SK-N-SH (cell line): ENCODE results near the gene COG8. TPM values are rescaled to one million over a fixed set of nuclear protein-coding genes. Genes with fewer than 3 reads are reported as not detected.

ENCODE experiments used
- CTCF ChIA-PET: fragments of 300-600, 350-600 bp; formaldehyde crosslinking; extraction: SDS; loops from one replicate; lab custom pipeline; 2021; lab: Yijun Ruan, JAX
- POLR2A ChIA-PET: fragments of 350-600 bp; sonication (Branson Sonifier 250); formaldehyde crosslinking; extraction: SDS; loops from one replicate; lab custom pipeline; 2020; ENCODE audit warnings: antibody characterized with exemption, inconsistent platforms; lab: Yijun Ruan, JAX
- DNase-seq: peaks from one replicate; pipeline ENCODE4 v3.0.0; 2012
- H2AFZ ChIP-seq: fragments of 200-600 bp; sonication (generic); 2 replicates; pipeline ENCODE4 v1.8.1; 2016; ENCODE audit warnings: antibody characterized with exemption, mild to moderate bottlenecking, low read depth
- H3F3A ChIP-seq: fragments of 200-600 bp; sonication (generic); replicated peaks from 2 replicates; pipeline ENCODE3; 2016; ENCODE audit warnings: antibody characterized with exemption, mild to moderate bottlenecking; ENCODE audit not compliant: insufficient read depth
- H3K27ac ChIP-seq, 2 experiments: fragments of 200-500 bp in 1 of 2; fragments of 200-600 bp in 1 of 2; sonication (Bioruptor generic) in 1 of 2; sonication (generic), shearing (Covaris generic) in 1 of 2; 2 replicates each; pipeline versions ENCODE4 v1.5.1 to v1.6.1; 2014 to 2016; ENCODE audit warnings: low read depth in 2 of 2, inconsistent platforms in 1 of 2, low read length in 1 of 2, mild to moderate bottlenecking in 1 of 2, mixed read lengths in 1 of 2
- H3K27me3 ChIP-seq: fragments of 200-600 bp; sonication (generic), shearing (Covaris generic); 2 replicates; pipeline ENCODE4 v1.6.1; 2016; ENCODE audit warnings: mixed run types; ENCODE audit not compliant: insufficient read depth
- H3K36me3 ChIP-seq, 2 experiments: fragments of 200-500 bp in 1 of 2; fragments of 200-600 bp in 1 of 2; sonication (Bioruptor generic) in 1 of 2; sonication (generic) in 1 of 2; replicated peaks in 1 of 2; 2 replicates each; pipeline versions ENCODE3 to v1.5.1; 2014 to 2016; ENCODE audit warnings: low read length in 1 of 2, mild to moderate bottlenecking in 1 of 2; ENCODE audit not compliant: insufficient read depth in 2 of 2, control insufficient read depth in 1 of 2
- H3K4me1 ChIP-seq, 2 experiments: fragments of 200-500 bp in 1 of 2; fragments of 200-600 bp in 1 of 2; sonication (Bioruptor generic) in 1 of 2; sonication (generic), shearing (Covaris generic) in 1 of 2; 2 replicates each; pipeline versions ENCODE4 v1.5.1 to v1.6.1; 2014 to 2016; ENCODE audit warnings: low read depth in 1 of 2, low read length in 1 of 2, mixed run types in 1 of 2; ENCODE audit not compliant: insufficient read depth in 2 of 2, control insufficient read depth in 1 of 2
- H3K4me2 ChIP-seq: fragments of 200-600 bp; sonication (generic), shearing (Covaris generic); 2 replicates; pipeline ENCODE4 v1.6.1; 2017; ENCODE audit warnings: mixed run types
- H3K4me3 ChIP-seq, 2 experiments: fragments of 200-500 bp in 1 of 2; fragments of 200-600 bp in 1 of 2; sonication (Bioruptor generic) in 1 of 2; sonication (generic), shearing (Covaris generic) in 1 of 2; 2 replicates each; pipeline versions ENCODE4 v1.5.1 to v1.8.1; 2014 to 2016; ENCODE audit warnings: low read depth in 2 of 2, inconsistent platforms in 1 of 2, low read length in 1 of 2, mild to moderate bottlenecking in 1 of 2, mixed read lengths in 1 of 2, moderate library complexity in 1 of 2
- H3K79me2 ChIP-seq: fragments of 200-600 bp; sonication (generic); 2 replicates; pipeline ENCODE4 v1.8.1; 2017; ENCODE audit warnings: mild to moderate bottlenecking; ENCODE audit not compliant: insufficient read depth
- H3K9ac ChIP-seq: fragments of 200-600 bp; sonication (generic); 2 replicates; pipeline ENCODE4 v1.6.1; 2017; ENCODE audit warnings: mixed run types
- H3K9me2 ChIP-seq: fragments of 200-600 bp; sonication (generic); 2 replicates; pipeline ENCODE4 v1.6.1; 2017; ENCODE audit warnings: mixed run types
- H3K9me3 ChIP-seq: fragments of 200-600 bp; sonication (generic); 2 replicates; pipeline ENCODE4 v1.6.1; 2017; ENCODE audit warnings: mixed run types, mild to moderate bottlenecking, moderate library complexity
- H4K20me1 ChIP-seq: fragments of 200-600 bp; sonication (generic); 2 replicates; pipeline ENCODE4 v1.6.1; 2017; ENCODE audit warnings: mild to moderate bottlenecking, mixed run types; ENCODE audit not compliant: insufficient read depth
- EZH2phosphoT487 ChIP-seq: fragments of 200-600 bp; sonication (generic); IDR thresholded peaks from 2 replicates; pipeline ENCODE4 v1.6.1; 2017; ENCODE audit warnings: low read depth, mixed run types, mild to moderate bottlenecking, antibody characterized with exemption, moderate library complexity, borderline replicate concordance
- FOXJ3 ChIP-seq: sonication (generic); formaldehyde crosslinking; IDR thresholded peaks from 2 replicates; pipeline ENCODE4 v1.5.1; 2020; ENCODE audit warnings: mild to moderate bottlenecking, missing genetic modification reagents
- FOXM1 ChIP-seq: IDR thresholded peaks from 2 replicates; pipeline ENCODE4 v1.4.0; 2012; ENCODE audit warnings: low read depth, mild to moderate bottlenecking
- JUND ChIP-seq: IDR thresholded peaks from 2 replicates; pipeline ENCODE4 v1.4.0; 2012
- MEF2A ChIP-seq: IDR thresholded peaks from 2 replicates; pipeline ENCODE4 v1.4.0; 2012; ENCODE audit warnings: low read depth, borderline replicate concordance
- NRF1 ChIP-seq: IDR thresholded peaks from 2 replicates; pipeline ENCODE4 v1.6.1; 2012; ENCODE audit warnings: low read depth, mild to moderate bottlenecking, low read length
- POLR2AphosphoS5 ChIP-seq: IDR thresholded peaks from 2 replicates; pipeline ENCODE4 v1.6.1; 2012; ENCODE audit warnings: low read depth, low read length
- RAD21 ChIP-seq: IDR thresholded peaks from 2 replicates; pipeline ENCODE4 v1.6.1; 2012; ENCODE audit warnings: mild to moderate bottlenecking, low read length
- RFX5 ChIP-seq: IDR thresholded peaks from 2 replicates; pipeline ENCODE4 v1.6.1; 2012; ENCODE audit warnings: mild to moderate bottlenecking, improper control_type of control experiment, low read length
- SIN3A ChIP-seq: IDR thresholded peaks from 2 replicates; pipeline ENCODE4 v1.6.1; 2012; ENCODE audit warnings: low read depth, mild to moderate bottlenecking, low read length, moderate library complexity, borderline replicate concordance
- SMC3 ChIP-seq: IDR thresholded peaks from 2 replicates; pipeline ENCODE4 v1.6.1; 2012; ENCODE audit warnings: low read depth, low read length, improper control_type of control experiment
- WGBS: methylation state at CpG from one replicate; pipeline ENCODE4 v1.1.6; 2017; ENCODE audit warnings: low lambda C conversion rate; 5-methylcytosine and 5-hydroxymethylcytosine counted together
- polyA plus RNA-seq, 3 experiments: library from polyadenylated mRNA; depleted of rRNA; stranded (reverse); fragments of >200 nt; gene quantifications; 2 replicates each; pipeline ENCODE4 v1.2.3, GENCODE V29; 2012
- TF ChIP-seq, protein P1 (sequence below): IDR thresholded peaks from 2 replicates; pipeline ENCODE4 v1.4.0; 2012; ENCODE audit warnings: low read depth
- TF ChIP-seq, protein P2 (sequence below): fragments of 200-600 bp; sonication (generic); IDR thresholded peaks from 2 replicates; pipeline ENCODE4 v1.6.1; 2017; ENCODE audit warnings: antibody characterized with exemption, mild to moderate bottlenecking, moderate library complexity
- TF ChIP-seq, protein P3 (sequence below): IDR thresholded peaks from 2 replicates; pipeline ENCODE4; 2012

The COG8 gene
- polyA plus RNA-seq, 1 of the 3 experiments (the other 2 are of a cell fraction), result 30.2 TPM

DNA sequence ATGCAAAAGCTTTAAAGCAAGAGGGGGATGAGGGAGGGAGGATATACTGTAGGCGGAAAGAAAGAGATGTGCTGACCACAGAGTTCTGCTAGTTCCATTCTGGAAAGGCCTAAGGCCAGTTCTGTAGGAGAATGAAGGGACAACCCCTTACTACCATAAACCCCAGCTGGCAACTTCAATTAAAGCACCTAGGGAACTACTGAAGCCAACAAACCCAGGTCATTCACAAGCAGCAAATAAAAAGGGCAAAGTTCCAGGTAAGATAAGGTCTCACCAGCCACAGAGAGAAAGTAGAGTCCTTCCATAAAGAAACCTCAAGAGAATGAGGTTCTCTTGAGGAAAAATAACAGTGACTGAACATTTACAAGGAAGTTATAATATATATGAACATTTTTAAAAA, 33.7 kb upstream of the COG8 start:
- H3K4me3 ChIP-seq, result no peak overlapping the region
- peaks cover 47% of the 10 kb centered on the region; the same call in 1 of the 2 replicates for H3K79me2 ChIP-seq
- H3F3A ChIP-seq, result no peaks in the 10 kb centered on the region
- no peak overlapping the region for H3K4me2 ChIP-seq
- H3K4me1 ChIP-seq, result no peaks in the 10 kb centered on the region
- H4K20me1 ChIP-seq, result no peaks in the 10 kb centered on the region
- 94% methylated on average over 1 of the region's 1 CpG for WGBS
- H3K27ac ChIP-seq, result no peak overlapping the region
- DNase-seq, result no peak
- peaks cover 30 to 56% of the 10 kb centered on the region in 2 experiments for H3K36me3 ChIP-seq
- CTCF ChIA-PET, result no interaction called here
- H2AFZ ChIP-seq, result no peak overlapping the region
- TF ChIP-seq MEF2A (no peak), FOXJ3 (CRISPR knock-in tag) (no peak), RFX5 (no peak), FOXM1 (no peak), EZH2phosphoT487 (no peak), JUND (no peak), SMC3 (no peak), POLR2AphosphoS5 (no peak), RAD21 (no peak), NRF1 (no peak)
- TF ChIP-seq, protein P1, sequence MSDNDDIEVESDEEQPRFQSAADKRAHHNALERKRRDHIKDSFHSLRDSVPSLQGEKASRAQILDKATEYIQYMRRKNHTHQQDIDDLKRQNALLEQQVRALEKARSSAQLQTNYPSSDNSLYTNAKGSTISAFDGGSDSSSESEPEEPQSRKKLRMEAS, result no peak
- TF ChIP-seq, protein P2, sequence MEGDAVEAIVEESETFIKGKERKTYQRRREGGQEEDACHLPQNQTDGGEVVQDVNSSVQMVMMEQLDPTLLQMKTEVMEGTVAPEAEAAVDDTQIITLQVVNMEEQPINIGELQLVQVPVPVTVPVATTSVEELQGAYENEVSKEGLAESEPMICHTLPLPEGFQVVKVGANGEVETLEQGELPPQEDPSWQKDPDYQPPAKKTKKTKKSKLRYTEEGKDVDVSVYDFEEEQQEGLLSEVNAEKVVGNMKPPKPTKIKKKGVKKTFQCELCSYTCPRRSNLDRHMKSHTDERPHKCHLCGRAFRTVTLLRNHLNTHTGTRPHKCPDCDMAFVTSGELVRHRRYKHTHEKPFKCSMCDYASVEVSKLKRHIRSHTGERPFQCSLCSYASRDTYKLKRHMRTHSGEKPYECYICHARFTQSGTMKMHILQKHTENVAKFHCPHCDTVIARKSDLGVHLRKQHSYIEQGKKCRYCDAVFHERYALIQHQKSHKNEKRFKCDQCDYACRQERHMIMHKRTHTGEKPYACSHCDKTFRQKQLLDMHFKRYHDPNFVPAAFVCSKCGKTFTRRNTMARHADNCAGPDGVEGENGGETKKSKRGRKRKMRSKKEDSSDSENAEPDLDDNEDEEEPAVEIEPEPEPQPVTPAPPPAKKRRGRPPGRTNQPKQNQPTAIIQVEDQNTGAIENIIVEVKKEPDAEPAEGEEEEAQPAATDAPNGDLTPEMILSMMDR, result no peak
- TF ChIP-seq, protein P3, sequence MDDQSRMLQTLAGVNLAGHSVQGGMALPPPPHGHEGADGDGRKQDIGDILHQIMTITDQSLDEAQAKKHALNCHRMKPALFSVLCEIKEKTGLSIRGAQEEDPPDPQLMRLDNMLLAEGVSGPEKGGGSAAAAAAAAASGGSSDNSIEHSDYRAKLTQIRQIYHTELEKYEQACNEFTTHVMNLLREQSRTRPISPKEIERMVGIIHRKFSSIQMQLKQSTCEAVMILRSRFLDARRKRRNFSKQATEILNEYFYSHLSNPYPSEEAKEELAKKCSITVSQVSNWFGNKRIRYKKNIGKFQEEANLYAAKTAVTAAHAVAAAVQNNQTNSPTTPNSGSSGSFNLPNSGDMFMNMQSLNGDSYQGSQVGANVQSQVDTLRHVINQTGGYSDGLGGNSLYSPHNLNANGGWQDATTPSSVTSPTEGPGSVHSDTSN, result no peak
- TF ChIP-seq, all 33 proteins: peak for 0
- Histone ChIP-seq H3K9me3 (no peaks in the 10 kb centered on the region), H3K9me2 (no peaks in the 10 kb centered on the region), H3K9ac (no peak overlapping the region), H3K27me3 (no peaks in the 10 kb centered on the region)
- POLR2A ChIA-PET, result no interaction called here

DNA sequence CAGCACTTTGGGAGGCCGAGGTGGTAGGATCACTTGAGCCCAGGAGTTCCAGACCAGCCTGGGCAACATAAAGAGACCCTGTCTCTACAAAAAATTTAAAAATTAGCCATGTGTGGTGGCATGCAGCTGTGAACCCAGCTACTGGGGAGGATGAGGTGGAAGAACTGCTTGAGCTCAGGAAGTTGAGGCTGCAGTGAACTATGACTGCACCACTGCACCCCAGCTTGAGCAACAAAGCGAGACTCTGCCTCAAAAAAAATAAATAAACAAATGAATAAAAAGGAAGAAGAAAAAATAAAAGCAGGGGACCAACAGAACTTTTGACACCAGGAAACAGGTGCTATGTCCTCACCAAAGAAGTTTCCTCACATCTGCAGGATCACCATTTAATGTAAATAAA, 32.2 kb upstream of the COG8 start:
- POLR2A ChIA-PET, result no interaction called here
- Histone ChIP-seq H3K4me1 (no peaks in the 10 kb centered on the region), H3K9ac (no peak overlapping the region), H4K20me1 (no peaks in the 10 kb centered on the region), H3K9me2 (no peaks in the 10 kb centered on the region), H3K9me3 (no peaks in the 10 kb centered on the region), H3K4me2 (no peak overlapping the region), H3K27me3 (no peaks in the 10 kb centered on the region), H2AFZ (no peak overlapping the region), H3K36me3 (peaks cover 38 to 59% of the 10 kb centered on the region in 2 experiments), H3K4me3 (no peak overlapping the region), H3F3A (no peaks in the 10 kb centered on the region), H3K27ac (no peak overlapping the region), H3K79me2 (peaks cover 40% of the 10 kb centered on the region; the same call in 1 of the 2 replicates)
- CTCF ChIA-PET, result no interaction called here
- no peak for DNase-seq
- 96% methylated on average over 2 of the region's 2 CpGs for WGBS
- TF ChIP-seq SIN3A, result no peak
